ENCODE results near the gene DMRT1.

Gene DMRT1

GRCh38 chr9:1005043-1005667, 163.7 kb downstream of the DMRT1 start:
- no peak for DNase-seq

GRCh38 chr9:1007312-1007711, 165.8 kb downstream of the DMRT1 start:
- DNase-seq = no peak

GRCh38 chr9:1008216-1008615, 166.7 kb downstream of the DMRT1 start:
- no peak for DNase-seq

- DNase-seq = peak; percentile 42
These were observed 167.7 kb downstream of the DMRT1 start for GRCh38 chr9:1009101-1009707.

GRCh38 chr9:1013021-1013420, 171.5 kb downstream of the DMRT1 start:
- DNase-seq = no peak

- DNase-seq = no peak
These were observed 172.7 kb downstream of the DMRT1 start for GRCh38 chr9:1014225-1014624.

GRCh38 chr9:1014640-1015039, 173.1 kb downstream of the DMRT1 start:
- DNase-seq = no peak

GRCh38 chr9:1018121-1018520, 176.6 kb downstream of the DMRT1 start:
- no peak for DNase-seq
